Neural cell (in vitro differentiated cells): ENCODE measurements around the gene ENOX1. TPM values are rescaled to one million over a fixed set of nuclear protein-coding genes. Genes with fewer than 3 reads are reported as not detected.

Experiments
- H2AFZ ChIP-seq: fragments of 200-600, 300-800 bp; sonication (generic), shearing (Covaris generic); 2 replicates; pipeline ENCODE4 v1.6.0; 2014; ENCODE audit warnings: low read depth, mild to moderate bottlenecking, antibody characterized with exemption, low read length, moderate library complexity
- H3F3A ChIP-seq: fragments of 200-600 bp; shearing (Covaris generic); 2 replicates; pipeline ENCODE4 v1.6.1; 2016; ENCODE audit warnings: mild to moderate bottlenecking, moderate library complexity, mixed read lengths, antibody characterized with exemption, low read length; ENCODE audit not compliant: insufficient read depth, poor library complexity, severe bottlenecking
- H3K27ac ChIP-seq: fragments of 200-600, 300-800 bp; sonication (generic), shearing (Covaris generic); 2 replicates; pipeline ENCODE4 v1.5.1; 2014; ENCODE audit warnings: mild to moderate bottlenecking, low read length, moderate library complexity
- H3K27me3 ChIP-seq: fragments of 300-800, 200-600 bp; sonication (generic), shearing (Covaris generic); 2 replicates; pipeline ENCODE4 v1.6.0; 2014; ENCODE audit warnings: mild to moderate bottlenecking, low read depth, low read length, moderate library complexity; ENCODE audit not compliant: insufficient read depth
- H3K36me3 ChIP-seq: fragments of 300-800, 200-600 bp; sonication (generic), shearing (Covaris generic); 2 replicates; pipeline ENCODE4 v1.5.1; 2014; ENCODE audit warnings: mild to moderate bottlenecking, antibody characterized with exemption, low read length, moderate library complexity; ENCODE audit not compliant: insufficient read depth
- H3K4me2 ChIP-seq: fragments of 300-800, 200-600 bp; sonication (generic), shearing (Covaris generic); 2 replicates; pipeline ENCODE4 v1.6.0; 2014; ENCODE audit warnings: mild to moderate bottlenecking, low read length
- H3K4me3 ChIP-seq: fragments of 300-800, 200-600 bp; sonication (generic), shearing (Covaris generic); 2 replicates; pipeline ENCODE4 v1.5.1; 2014; ENCODE audit warnings: mild to moderate bottlenecking, low read length, moderate library complexity
- H3K79me2 ChIP-seq: fragments of 200-600 bp; shearing (Covaris generic); replicated peaks from 2 replicates; pipeline ENCODE4 v1.6.0; 2014; ENCODE audit warnings: mild to moderate bottlenecking, low read length, moderate library complexity; ENCODE audit not compliant: insufficient read depth
- H3K9ac ChIP-seq: fragments of 300-800, 200-600 bp; sonication (generic), shearing (Covaris generic); 2 replicates; pipeline ENCODE4 v1.6.1; 2016; ENCODE audit warnings: mild to moderate bottlenecking, low read length, mixed read lengths
- H3K9me2 ChIP-seq: fragments of 200-600 bp; shearing (Covaris generic); 2 replicates; pipeline ENCODE4 v1.6.1; 2016; ENCODE audit warnings: mild to moderate bottlenecking, low read length, mixed read lengths; ENCODE audit not compliant: insufficient read depth
- H3K9me3 ChIP-seq: fragments of 200-600, 300-800 bp; sonication (generic), shearing (Covaris generic); 2 replicates; pipeline ENCODE4 v1.6.1; 2016; ENCODE audit warnings: mild to moderate bottlenecking, mixed run types, low read length, moderate library complexity, mixed read lengths
- H4K20me1 ChIP-seq: fragments of 200-600 bp; shearing (Covaris generic); 2 replicates; pipeline ENCODE4 v1.6.1; 2016; ENCODE audit warnings: mild to moderate bottlenecking, mixed run types; ENCODE audit not compliant: insufficient read depth
- CTCF ChIP-seq: fragments of 450-650 bp; IDR thresholded peaks from 2 replicates; pipeline ENCODE4 v1.5.1; 2014; ENCODE audit warnings: antibody characterized with exemption, mild to moderate bottlenecking, moderate library complexity; ENCODE audit not compliant: poor library complexity, severe bottlenecking
- EP300 ChIP-seq: fragments of 450-650 bp; conservative IDR thresholded peaks from 2 replicates; pipeline ENCODE4 v1.6.1; 2014; ENCODE audit warnings: antibody characterized with exemption, mild to moderate bottlenecking, moderate library complexity; ENCODE audit not compliant: poor library complexity, severe bottlenecking
- EZH2 ChIP-seq: fragments of 200-600, 300-800 bp; shearing (Covaris generic), sonication (generic); IDR thresholded peaks from 2 replicates; pipeline ENCODE4 v1.6.1; 2014; ENCODE audit warnings: antibody characterized with exemption, low read length, borderline replicate concordance, mild to moderate bottlenecking; ENCODE audit not compliant: insufficient read depth, poor library complexity, severe bottlenecking
- MXI1 ChIP-seq: fragments of 450-650 bp; conservative IDR thresholded peaks from 2 replicates; pipeline ENCODE4 v1.6.1; 2014; ENCODE audit warnings: antibody characterized with exemption, mild to moderate bottlenecking; ENCODE audit not compliant: poor library complexity, severe bottlenecking
- POLR2AphosphoS5 ChIP-seq: IDR thresholded peaks from 2 replicates; pipeline ENCODE4 v1.6.1; 2012
- RAD21 ChIP-seq: fragments of 450-650 bp; conservative IDR thresholded peaks from 2 replicates; pipeline ENCODE4 v1.6.1; 2014; ENCODE audit warnings: antibody characterized with exemption, mild to moderate bottlenecking, moderate library complexity
- SMC3 ChIP-seq: fragments of 450-650 bp; conservative IDR thresholded peaks from 2 replicates; pipeline ENCODE4 v1.6.1; 2014; ENCODE audit warnings: antibody characterized with exemption, mild to moderate bottlenecking, moderate library complexity; ENCODE audit not compliant: poor library complexity
- TAF1 ChIP-seq: IDR thresholded peaks from 2 replicates; pipeline ENCODE4 v1.6.1; 2012; ENCODE audit warnings: low read depth
- polyA plus RNA-seq: library from polyadenylated mRNA; depleted of rRNA; stranded (reverse); fragments of >200 nt; gene quantifications from 2 replicates; pipeline ENCODE4 v1.2.3, GENCODE V29; 2014
- TF ChIP-seq, protein P1 (sequence below): IDR thresholded peaks from 2 replicates; pipeline ENCODE4 v1.6.1; 2012; ENCODE audit warnings: borderline replicate concordance

The ENOX1 gene
- polyA plus RNA-seq, 1 donor from 2014 or later = 42.6 TPM

- no peaks in the 10 kb centered on the region for H3K27me3 ChIP-seq
- H3K79me2 ChIP-seq = no peaks in the 10 kb centered on the region
- H3K36me3 ChIP-seq = no peaks in the 10 kb centered on the region
- no peak overlapping the region for H3K4me3 ChIP-seq
- no peaks in the 10 kb centered on the region for H4K20me1 ChIP-seq
- H2AFZ ChIP-seq = no peak overlapping the region
- TF ChIP-seq SMC3 = no peak
- no peak for TF ChIP-seq TAF1
- TF ChIP-seq RAD21 = no peak
- no peak for TF ChIP-seq MXI1
- no peak for TF ChIP-seq EZH2
- TF ChIP-seq EP300 = no peak
- TF ChIP-seq POLR2AphosphoS5 = no peak
- TF ChIP-seq CTCF = no peak
- TF ChIP-seq, protein P1, sequence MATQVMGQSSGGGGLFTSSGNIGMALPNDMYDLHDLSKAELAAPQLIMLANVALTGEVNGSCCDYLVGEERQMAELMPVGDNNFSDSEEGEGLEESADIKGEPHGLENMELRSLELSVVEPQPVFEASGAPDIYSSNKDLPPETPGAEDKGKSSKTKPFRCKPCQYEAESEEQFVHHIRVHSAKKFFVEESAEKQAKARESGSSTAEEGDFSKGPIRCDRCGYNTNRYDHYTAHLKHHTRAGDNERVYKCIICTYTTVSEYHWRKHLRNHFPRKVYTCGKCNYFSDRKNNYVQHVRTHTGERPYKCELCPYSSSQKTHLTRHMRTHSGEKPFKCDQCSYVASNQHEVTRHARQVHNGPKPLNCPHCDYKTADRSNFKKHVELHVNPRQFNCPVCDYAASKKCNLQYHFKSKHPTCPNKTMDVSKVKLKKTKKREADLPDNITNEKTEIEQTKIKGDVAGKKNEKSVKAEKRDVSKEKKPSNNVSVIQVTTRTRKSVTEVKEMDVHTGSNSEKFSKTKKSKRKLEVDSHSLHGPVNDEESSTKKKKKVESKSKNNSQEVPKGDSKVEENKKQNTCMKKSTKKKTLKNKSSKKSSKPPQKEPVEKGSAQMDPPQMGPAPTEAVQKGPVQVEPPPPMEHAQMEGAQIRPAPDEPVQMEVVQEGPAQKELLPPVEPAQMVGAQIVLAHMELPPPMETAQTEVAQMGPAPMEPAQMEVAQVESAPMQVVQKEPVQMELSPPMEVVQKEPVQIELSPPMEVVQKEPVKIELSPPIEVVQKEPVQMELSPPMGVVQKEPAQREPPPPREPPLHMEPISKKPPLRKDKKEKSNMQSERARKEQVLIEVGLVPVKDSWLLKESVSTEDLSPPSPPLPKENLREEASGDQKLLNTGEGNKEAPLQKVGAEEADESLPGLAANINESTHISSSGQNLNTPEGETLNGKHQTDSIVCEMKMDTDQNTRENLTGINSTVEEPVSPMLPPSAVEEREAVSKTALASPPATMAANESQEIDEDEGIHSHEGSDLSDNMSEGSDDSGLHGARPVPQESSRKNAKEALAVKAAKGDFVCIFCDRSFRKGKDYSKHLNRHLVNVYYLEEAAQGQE = no peak
- no peak overlapping the region for H3K27ac ChIP-seq
- no peak overlapping the region for H3K4me2 ChIP-seq
- H3K9me3 ChIP-seq = no peaks in the 10 kb centered on the region
- H3K9ac ChIP-seq = no peak overlapping the region
- no peaks in the 10 kb centered on the region for H3K9me2 ChIP-seq
- no peaks in the 10 kb centered on the region for H3F3A ChIP-seq
These were observed 271.2 kb downstream of the ENOX1 start for GRCh38 chr13:43515531-43515930.

DNA sequence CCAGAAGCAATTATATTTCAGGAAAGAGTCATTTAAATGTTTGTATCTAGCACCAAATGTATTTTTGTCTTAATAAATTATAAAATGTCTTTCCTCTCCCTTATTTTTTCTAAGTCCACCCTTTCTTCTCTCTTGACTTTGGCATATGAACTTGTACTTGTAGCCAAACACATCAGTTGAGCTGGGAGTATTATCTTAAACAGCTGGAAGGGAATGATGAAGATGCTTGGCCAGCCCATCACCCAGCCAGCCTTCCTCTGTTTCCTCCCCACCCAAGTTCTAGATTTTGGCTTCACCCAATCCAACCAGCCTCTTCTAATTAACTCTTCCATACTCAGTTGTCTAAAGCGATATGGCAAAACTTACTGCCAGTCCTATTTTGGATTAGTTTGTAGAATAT, 272.5 kb downstream of the ENOX1 start:
- Histone ChIP-seq H3K9me3 (no peaks in the 10 kb centered on the region), H3K9ac (no peak overlapping the region), H3K36me3 (no peaks in the 10 kb centered on the region), H3F3A (no peaks in the 10 kb centered on the region), H3K79me2 (no peaks in the 10 kb centered on the region), H3K27me3 (no peaks in the 10 kb centered on the region), H3K9me2 (no peaks in the 10 kb centered on the region), H3K4me2 (no peak overlapping the region), H2AFZ (no peak overlapping the region), H3K27ac (no peak overlapping the region), H4K20me1 (no peaks in the 10 kb centered on the region), H3K4me3 (no peak overlapping the region)
- no peak for TF ChIP-seq CTCF
- no peak for TF ChIP-seq TAF1
- TF ChIP-seq, protein P1 = no peak
